OCI-LY7 (cell line): ENCODE data around the gene DNM3.

Experiments
- EZH2phosphoT487 ChIP-seq: fragments of 200-600 bp; sonication (generic); IDR thresholded peaks from 2 replicates; pipeline ENCODE4 v1.6.1; 2018; ENCODE audit warnings: low read depth, borderline replicate concordance, mild to moderate bottlenecking, mixed run types, antibody characterized with exemption, low read length, moderate library complexity, mixed read lengths
- TF ChIP-seq, protein P1 (sequence below): fragments of 200-600 bp; sonication (generic); conservative IDR thresholded peaks from 2 replicates; pipeline ENCODE4 v1.5.1; 2014; ENCODE audit warnings: mild to moderate bottlenecking, antibody characterized with exemption, low read length, moderate library complexity, mixed read lengths

DNA sequence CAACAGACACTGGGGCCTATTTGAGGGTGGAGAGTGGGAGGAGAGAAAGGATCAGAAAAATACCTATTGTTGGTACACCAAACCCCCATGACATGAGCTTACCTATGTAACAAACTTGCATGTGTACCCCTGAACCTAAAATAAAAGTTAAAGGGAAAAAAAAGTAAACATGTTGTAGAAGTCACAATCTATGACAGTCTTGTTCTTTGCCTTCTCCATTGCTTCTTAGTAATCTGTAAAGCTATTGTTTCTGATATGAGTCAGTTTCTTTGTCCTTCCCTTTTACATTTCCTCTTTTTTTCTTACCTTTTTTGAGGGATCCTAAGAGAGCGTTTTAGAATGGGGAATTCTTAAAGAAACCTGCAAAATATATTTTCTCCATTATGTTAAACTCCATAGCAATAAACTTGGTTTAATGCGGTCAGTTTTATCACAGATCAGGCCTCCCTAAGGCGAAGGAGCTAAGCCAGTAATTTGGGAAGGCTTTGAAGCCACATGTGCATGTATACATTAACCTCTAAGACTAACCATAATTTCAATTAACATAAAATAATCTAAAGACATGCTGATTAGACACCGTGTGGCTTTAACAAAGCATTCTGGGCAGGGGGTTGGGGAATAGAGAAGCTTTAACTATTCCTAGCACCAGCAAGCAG lies 501.4 kb downstream of the DNM3 start:
- TF ChIP-seq, protein P1, sequence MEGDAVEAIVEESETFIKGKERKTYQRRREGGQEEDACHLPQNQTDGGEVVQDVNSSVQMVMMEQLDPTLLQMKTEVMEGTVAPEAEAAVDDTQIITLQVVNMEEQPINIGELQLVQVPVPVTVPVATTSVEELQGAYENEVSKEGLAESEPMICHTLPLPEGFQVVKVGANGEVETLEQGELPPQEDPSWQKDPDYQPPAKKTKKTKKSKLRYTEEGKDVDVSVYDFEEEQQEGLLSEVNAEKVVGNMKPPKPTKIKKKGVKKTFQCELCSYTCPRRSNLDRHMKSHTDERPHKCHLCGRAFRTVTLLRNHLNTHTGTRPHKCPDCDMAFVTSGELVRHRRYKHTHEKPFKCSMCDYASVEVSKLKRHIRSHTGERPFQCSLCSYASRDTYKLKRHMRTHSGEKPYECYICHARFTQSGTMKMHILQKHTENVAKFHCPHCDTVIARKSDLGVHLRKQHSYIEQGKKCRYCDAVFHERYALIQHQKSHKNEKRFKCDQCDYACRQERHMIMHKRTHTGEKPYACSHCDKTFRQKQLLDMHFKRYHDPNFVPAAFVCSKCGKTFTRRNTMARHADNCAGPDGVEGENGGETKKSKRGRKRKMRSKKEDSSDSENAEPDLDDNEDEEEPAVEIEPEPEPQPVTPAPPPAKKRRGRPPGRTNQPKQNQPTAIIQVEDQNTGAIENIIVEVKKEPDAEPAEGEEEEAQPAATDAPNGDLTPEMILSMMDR, result no peak
- no peak for TF ChIP-seq EZH2phosphoT487
